GM23248 (cell line): ENCODE measurements around the gene PNKD. TPM values are rescaled to one million over a fixed set of nuclear protein-coding genes. Genes with fewer than 3 reads are reported as not detected.

Experiments
- DNase-seq: peaks from one replicate; pipeline ENCODE4 v3.0.0-alpha.2; 2015
- H2AFZ ChIP-seq: fragments of 200-600 bp; sonication (generic); 2 replicates; pipeline ENCODE4 v1.6.1; 2016; ENCODE audit warnings: antibody characterized with exemption
- H3F3A ChIP-seq: fragments of 200-600 bp; sonication (generic); 2 replicates; pipeline ENCODE4 v1.6.1; 2016; ENCODE audit warnings: mild to moderate bottlenecking, antibody characterized with exemption, mixed run types; ENCODE audit not compliant: insufficient read depth
- H3K27ac ChIP-seq: fragments of 200-600 bp; sonication (generic); 2 replicates; pipeline ENCODE4 v1.5.1; 2016; ENCODE audit warnings: mild to moderate bottlenecking
- H3K27me3 ChIP-seq: fragments of 200-600 bp; sonication (generic); replicated peaks from 2 replicates; pipeline ENCODE4 v1.6.1; 2016; ENCODE audit warnings: mild to moderate bottlenecking; ENCODE audit not compliant: insufficient read depth
- H3K36me3 ChIP-seq: fragments of 200-600 bp; sonication (generic); 2 replicates; pipeline ENCODE4 v1.6.1; 2016; ENCODE audit warnings: low read depth, mild to moderate bottlenecking
- H3K4me1 ChIP-seq: fragments of 200-600 bp; sonication (generic); 2 replicates; pipeline ENCODE4 v1.6.1; 2016; ENCODE audit warnings: mild to moderate bottlenecking; ENCODE audit not compliant: insufficient read depth
- H3K4me2 ChIP-seq: fragments of 200-600 bp; sonication (generic); one replicate; pipeline ENCODE4 v1.6.1; 2016; ENCODE audit warnings: mild to moderate bottlenecking; ENCODE audit not compliant: unreplicated experiment
- H3K4me3 ChIP-seq: fragments of 200-600 bp; sonication (generic); 2 replicates; pipeline ENCODE4 v1.5.1; 2016; ENCODE audit warnings: mild to moderate bottlenecking
- H3K79me2 ChIP-seq: fragments of 200-600 bp; sonication (generic); 2 replicates; pipeline ENCODE4 v1.6.1; 2016; ENCODE audit warnings: mild to moderate bottlenecking; ENCODE audit not compliant: insufficient read depth
- H3K9ac ChIP-seq: fragments of 200-600 bp; sonication (generic); 2 replicates; pipeline ENCODE4 v1.6.1; 2016; ENCODE audit warnings: mild to moderate bottlenecking
- H3K9me2 ChIP-seq: fragments of 200-600 bp; sonication (generic); 2 replicates; pipeline ENCODE4 v1.6.1; 2016; ENCODE audit warnings: mixed run types, mild to moderate bottlenecking, moderate library complexity; ENCODE audit not compliant: insufficient read depth
- H3K9me3 ChIP-seq: fragments of 200-600 bp; sonication (generic); one replicate; pipeline ENCODE4 v1.6.1; 2017; ENCODE audit warnings: low read depth
- H4K20me1 ChIP-seq: fragments of 200-600 bp; sonication (generic); 2 replicates; pipeline ENCODE4 v1.6.0; 2016; ENCODE audit not compliant: insufficient read depth
- EZH2 ChIP-seq: fragments of 200-600 bp; sonication (generic); IDR thresholded peaks from 2 replicates; pipeline ENCODE4 v1.6.1; 2018; ENCODE audit warnings: antibody characterized with exemption, mild to moderate bottlenecking; ENCODE audit not compliant: insufficient read depth, poor library complexity, severe bottlenecking
- EZH2phosphoT487 ChIP-seq: fragments of 200-600 bp; sonication (generic); IDR thresholded peaks from 2 replicates; pipeline ENCODE4 v1.6.1; 2018; ENCODE audit warnings: antibody characterized with exemption, moderate library complexity, mild to moderate bottlenecking, low read depth; ENCODE audit not compliant: insufficient read depth
- WGBS, 2 experiments: methylation state at CpG; one replicate each; pipeline ENCODE4 v1.1.6; 2015 to 2017; ENCODE audit warnings: low lambda C conversion rate in 2 of 2, low coverage in 1 of 2; ENCODE audit errors: missing lambda C conversion rate in 2 of 2; 5-methylcytosine and 5-hydroxymethylcytosine counted together
- in situ Hi-C: fragments of 300-500 bp; cut with MboI; formaldehyde crosslinking; loops from 2 replicates; pipeline ENCODE4 v1.15.0; 2020
- polyA plus RNA-seq: library from polyadenylated mRNA; unstranded; fragments of >200 nt; fragmentation: Nextera tagmentation; extraction: Ambion mirVana; gene quantifications from 2 replicates; pipeline ENCODE4 v1.2.1, GENCODE V29; 2016
- total RNA-seq: library from RNA; depleted of rRNA; stranded (reverse); fragments of >200 nt; shearing (Covaris generic); gene quantifications from 2 replicates; pipeline ENCODE4 v1.2.3, GENCODE V29; 2014

PNKD gene
- total and polyA plus RNA-seq, 2 experiments from 2014 or later = 28.6 to 82.7 TPM

- Histone ChIP-seq H3K4me2 (no peak overlapping the region), H4K20me1 (no peaks in the 10 kb centered on the region), H3K9me3 (no peaks in the 10 kb centered on the region), H3F3A (peaks cover 13% of the 10 kb centered on the region), H3K9ac (no peak overlapping the region), H3K36me3 (no peaks in the 10 kb centered on the region), H3K9me2 (no peaks in the 10 kb centered on the region), H3K27ac (no peak overlapping the region), H3K4me1 (peaks cover 11% of the 10 kb centered on the region; the same call in 1 of the 2 replicates), H3K4me3 (no peak overlapping the region), H3K79me2 (no peaks in the 10 kb centered on the region), H3K27me3 (no peaks in the 10 kb centered on the region), H2AFZ (no peak overlapping the region)
- 70 to 78% methylated on average over 16 of the region's 16 CpGs for WGBS, 2 experiments
- in situ Hi-C loops = no loop called here
- DNase-seq = no peak
- TF ChIP-seq EZH2 (no peak), EZH2phosphoT487 (no peak)
Measured at GRCh38 chr2:218392891-218393462, 122.7 kb downstream of the PNKD start.

GRCh38 chr2:218393750-218394290, 123.5 kb downstream of the PNKD start:
- DNase-seq = no peak
- H4K20me1 ChIP-seq = no peaks in the 10 kb centered on the region
- H3K9me2 ChIP-seq = no peaks in the 10 kb centered on the region
- H3K27ac ChIP-seq = no peak overlapping the region
- H3K4me2 ChIP-seq = no peak overlapping the region
- no peaks in the 10 kb centered on the region for H3K9me3 ChIP-seq
- peaks cover 15% of the 10 kb centered on the region for H3F3A ChIP-seq
- TF ChIP-seq EZH2 = no peak
- TF ChIP-seq EZH2phosphoT487 = no peak
- no peaks in the 10 kb centered on the region for H3K27me3 ChIP-seq
- in situ Hi-C loops = no loop called here
- H3K4me1 ChIP-seq = peaks cover 13% of the 10 kb centered on the region; the same call in 1 of the 2 replicates
- H3K9ac ChIP-seq = no peak overlapping the region
- 68 to 71% methylated on average over 8 of the region's 8 CpGs for WGBS, 2 experiments
- H2AFZ ChIP-seq = no peak overlapping the region
- no peaks in the 10 kb centered on the region for H3K36me3 ChIP-seq
- no peaks in the 10 kb centered on the region for H3K79me2 ChIP-seq
- H3K4me3 ChIP-seq = no peak overlapping the region

- Histone ChIP-seq H3K9me3 (no peaks in the 10 kb centered on the region), H3K9me2 (no peaks in the 10 kb centered on the region), H3K9ac (no peak overlapping the region), H3K79me2 (no peaks in the 10 kb centered on the region), H3K4me2 (no peak overlapping the region), H3K27me3 (no peaks in the 10 kb centered on the region), H2AFZ (no peak overlapping the region), H3K4me1 (peaks cover 13% of the 10 kb centered on the region; the same call in 1 of the 2 replicates), H3F3A (peaks cover 15% of the 10 kb centered on the region), H4K20me1 (no peaks in the 10 kb centered on the region), H3K4me3 (no peak overlapping the region), H3K36me3 (no peaks in the 10 kb centered on the region), H3K27ac (no peak overlapping the region)
- TF ChIP-seq EZH2 (no peak), EZH2phosphoT487 (no peak)
- no peak for DNase-seq
- in situ Hi-C loops = no loop called here
- 89 to 91% methylated on average over 13 of the region's 13 CpGs for WGBS, 2 experiments
Measured at GRCh38 chr2:218394298-218395089, 124.2 kb downstream of the PNKD start.

- peaks cover 2% of the 10 kb centered on the region for H3K79me2 ChIP-seq
- no peaks in the 10 kb centered on the region for H4K20me1 ChIP-seq
- H2AFZ ChIP-seq = peak overlapping the region; percentile 93
- H3F3A ChIP-seq = peaks cover 15% of the 10 kb centered on the region
- H3K4me1 ChIP-seq = peaks cover 13% of the 10 kb centered on the region; the same call in 1 of the 2 replicates
- no peaks in the 10 kb centered on the region for H3K36me3 ChIP-seq
- no peak overlapping the region for H3K9ac ChIP-seq
- no peak overlapping the region for H3K4me3 ChIP-seq
- H3K4me2 ChIP-seq = no peak overlapping the region
- no peaks in the 10 kb centered on the region for H3K9me2 ChIP-seq
- DNase-seq = no peak
- WGBS, 2 experiments = 84 to 86% methylated on average over 6 of the region's 6 CpGs
- no peaks in the 10 kb centered on the region for H3K27me3 ChIP-seq
- in situ Hi-C loops = no loop called here
- no peak for TF ChIP-seq EZH2
- peak overlapping the region; percentile 97; the same call in 1 of the 2 replicates for H3K27ac ChIP-seq
- H3K9me3 ChIP-seq = no peaks in the 10 kb centered on the region
Measured at GRCh38 chr2:218395090-218395444, 124.7 kb downstream of the PNKD start.
